ENCODE results near the gene TIGAR. TPM values are rescaled to one million over a fixed set of nuclear protein-coding genes. Genes with fewer than 3 reads are reported as not detected.
A peak's percentile ranks its signal among the peaks of the same experiment; 100 is the strongest.

TIGAR gene
- total RNA-seq, 1 donor from 2014 or later: 18.1 TPM

DNA sequence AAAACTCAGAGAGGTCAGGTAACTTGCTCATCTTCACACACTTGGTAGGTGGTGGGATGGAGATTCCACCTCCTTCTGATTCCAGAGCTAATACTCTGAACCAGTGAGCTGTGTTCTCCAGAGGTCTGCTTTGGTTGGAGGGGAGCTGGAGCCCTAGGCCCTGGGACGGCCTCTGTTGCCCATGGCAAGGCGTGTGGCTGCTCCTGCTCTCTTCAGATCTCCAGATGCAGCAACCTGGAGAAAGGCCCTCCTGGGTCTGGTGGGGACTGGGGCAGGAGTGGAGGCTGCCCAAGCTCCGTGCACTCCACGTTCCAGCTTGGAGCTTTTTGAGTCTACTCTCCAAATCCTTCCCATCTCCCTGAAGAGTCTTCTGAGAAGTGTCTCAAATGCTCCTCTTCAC, 36.7 kb upstream of the TIGAR start:
- peaks cover 11% of the 10 kb centered on the region for H3K27me3 Mint-ChIP-seq (ENCODE audit: insufficient read depth, low read depth)
- H3K27ac Mint-ChIP-seq: no peak overlapping the region
- Histone ChIP-seq H3K9ac (no peak overlapping the region), H3K27ac (no peak overlapping the region), H3K9me3 (ENCODE audit: low read depth) (no peaks in the 10 kb centered on the region), H2AFZ (replicated peaks) (no peak overlapping the region), H3F3A (ENCODE audit: low read depth) (peaks cover 6% of the 10 kb centered on the region), H3K4me3 (no peak overlapping the region), H3K4me2 (no peak overlapping the region), H3K4me1 (peaks cover 18% of the 10 kb centered on the region), H3K36me3 (no peaks in the 10 kb centered on the region), H3K79me2 (ENCODE audit: low read depth) (peaks cover 22% of the 10 kb centered on the region), H4K20me1 (ENCODE audit: low read depth) (peaks cover 95% of the 10 kb centered on the region), H3K27me3 (no peaks in the 10 kb centered on the region)
- no peak for DNase-seq (ENCODE audit: low spot score)
- peaks cover 81% of the 10 kb centered on the region for H3K4me1 Mint-ChIP-seq
- no peak overlapping the region for H3K4me3 Mint-ChIP-seq
- H3K36me3 Mint-ChIP-seq: peaks cover 77% of the 10 kb centered on the region
- H3K9me3 Mint-ChIP-seq: no peaks in the 10 kb centered on the region
- TF ChIP-seq EZH2phosphoT487 (IDR thresholded peaks at IDR 0.05) (no peak), EZH2 (IDR thresholded peaks at IDR 0.05) (no peak)
- TF ChIP-seq, protein P1, sequence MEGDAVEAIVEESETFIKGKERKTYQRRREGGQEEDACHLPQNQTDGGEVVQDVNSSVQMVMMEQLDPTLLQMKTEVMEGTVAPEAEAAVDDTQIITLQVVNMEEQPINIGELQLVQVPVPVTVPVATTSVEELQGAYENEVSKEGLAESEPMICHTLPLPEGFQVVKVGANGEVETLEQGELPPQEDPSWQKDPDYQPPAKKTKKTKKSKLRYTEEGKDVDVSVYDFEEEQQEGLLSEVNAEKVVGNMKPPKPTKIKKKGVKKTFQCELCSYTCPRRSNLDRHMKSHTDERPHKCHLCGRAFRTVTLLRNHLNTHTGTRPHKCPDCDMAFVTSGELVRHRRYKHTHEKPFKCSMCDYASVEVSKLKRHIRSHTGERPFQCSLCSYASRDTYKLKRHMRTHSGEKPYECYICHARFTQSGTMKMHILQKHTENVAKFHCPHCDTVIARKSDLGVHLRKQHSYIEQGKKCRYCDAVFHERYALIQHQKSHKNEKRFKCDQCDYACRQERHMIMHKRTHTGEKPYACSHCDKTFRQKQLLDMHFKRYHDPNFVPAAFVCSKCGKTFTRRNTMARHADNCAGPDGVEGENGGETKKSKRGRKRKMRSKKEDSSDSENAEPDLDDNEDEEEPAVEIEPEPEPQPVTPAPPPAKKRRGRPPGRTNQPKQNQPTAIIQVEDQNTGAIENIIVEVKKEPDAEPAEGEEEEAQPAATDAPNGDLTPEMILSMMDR (IDR thresholded peaks at IDR 0.05): no peak

DNA sequence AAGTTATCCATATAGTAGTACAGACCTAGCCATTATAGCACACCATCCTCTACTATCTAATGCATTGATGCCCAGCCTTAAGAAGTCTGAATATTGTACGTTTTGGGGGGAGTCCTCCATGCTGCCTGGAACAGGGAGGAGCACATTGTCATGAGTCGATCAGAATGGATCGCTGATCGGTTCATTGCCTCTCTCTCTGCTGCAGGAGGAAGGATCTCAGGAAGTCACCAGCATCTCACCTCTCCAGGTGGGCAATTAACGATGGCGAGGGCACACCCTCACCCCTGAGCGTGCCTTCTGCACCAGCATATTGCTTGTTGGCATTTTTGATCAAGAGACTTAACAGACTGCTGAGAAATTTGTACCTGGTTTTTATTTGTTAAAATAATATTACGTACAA, 35.9 kb upstream of the TIGAR start:
- H3K27me3 ChIP-seq: no peaks in the 10 kb centered on the region
- no peak overlapping the region for H3K27ac ChIP-seq
- no peak overlapping the region for H2AFZ ChIP-seq (replicated peaks)
- Mint-ChIP-seq H3K4me1 (peaks cover 77% of the 10 kb centered on the region), H3K4me3 (no peak overlapping the region), H3K9me3 (no peaks in the 10 kb centered on the region), H3K27ac (no peak overlapping the region), H3K27me3 (ENCODE audit: insufficient read depth, low read depth) (peaks cover 11% of the 10 kb centered on the region), H3K36me3 (peaks cover 73% of the 10 kb centered on the region)
- no peak overlapping the region for H3K4me3 ChIP-seq
- peaks cover 23% of the 10 kb centered on the region for H3K4me1 ChIP-seq
- peaks cover 95% of the 10 kb centered on the region for H4K20me1 ChIP-seq (ENCODE audit: low read depth)
- H3K36me3 ChIP-seq: no peaks in the 10 kb centered on the region
- TF ChIP-seq EZH2 (IDR thresholded peaks at IDR 0.05): no peak
- no peak for TF ChIP-seq EZH2phosphoT487 (IDR thresholded peaks at IDR 0.05)
- TF ChIP-seq, protein P1 (IDR thresholded peaks at IDR 0.05): no peak
- H3F3A ChIP-seq (ENCODE audit: low read depth): peaks cover 10% of the 10 kb centered on the region
- DNase-seq (ENCODE audit: low spot score): no peak
- no peak overlapping the region for H3K9ac ChIP-seq
- no peak overlapping the region for H3K4me2 ChIP-seq
- peaks cover 14% of the 10 kb centered on the region for H3K79me2 ChIP-seq (ENCODE audit: low read depth)
- no peaks in the 10 kb centered on the region for H3K9me3 ChIP-seq (ENCODE audit: low read depth)

DNA sequence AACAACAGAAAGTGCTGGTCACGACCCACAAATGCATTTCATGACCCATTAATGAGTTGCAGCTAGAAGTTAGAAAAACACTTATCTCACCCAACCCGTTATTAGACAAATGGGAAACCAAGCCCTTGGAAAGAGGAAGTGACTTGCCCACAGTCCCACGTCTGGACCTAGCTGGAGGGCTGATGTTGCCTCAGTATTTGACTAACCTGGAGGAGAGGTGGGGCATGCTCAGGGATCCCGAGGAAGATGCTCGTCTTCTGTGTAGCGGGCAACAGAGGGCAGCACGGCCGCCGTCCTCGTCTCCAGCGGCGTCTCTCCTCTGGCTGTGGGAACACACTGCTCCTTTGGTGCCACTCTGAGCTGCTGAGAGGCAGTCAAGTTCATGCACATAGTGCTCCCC, 34.8 kb upstream of the TIGAR start:
- Histone ChIP-seq H2AFZ (replicated peaks) (no peak overlapping the region), H3K79me2 (ENCODE audit: low read depth) (peaks cover 22% of the 10 kb centered on the region), H3K4me2 (no peak overlapping the region), H3K9ac (no peak overlapping the region), H3K4me3 (no peak overlapping the region), H4K20me1 (ENCODE audit: low read depth) (peaks cover 93% of the 10 kb centered on the region), H3F3A (ENCODE audit: low read depth) (peaks cover 10% of the 10 kb centered on the region), H3K9me3 (ENCODE audit: low read depth) (no peaks in the 10 kb centered on the region), H3K27me3 (no peaks in the 10 kb centered on the region), H3K36me3 (no peaks in the 10 kb centered on the region), H3K4me1 (peaks cover 20% of the 10 kb centered on the region), H3K27ac (no peak overlapping the region)
- Mint-ChIP-seq H3K36me3 (peaks cover 77% of the 10 kb centered on the region), H3K4me1 (peaks cover 78% of the 10 kb centered on the region), H3K27me3 (ENCODE audit: insufficient read depth, low read depth) (peaks cover 9% of the 10 kb centered on the region), H3K4me3 (no peak overlapping the region), H3K9me3 (no peaks in the 10 kb centered on the region), H3K27ac (peak overlapping the region; percentile 72)
- no peak for DNase-seq (ENCODE audit: low spot score)
- TF ChIP-seq EZH2phosphoT487 (IDR thresholded peaks at IDR 0.05) (no peak), EZH2 (IDR thresholded peaks at IDR 0.05) (no peak)
- TF ChIP-seq, protein P1 (IDR thresholded peaks at IDR 0.05): no peak

All from neural progenitor cell (in vitro differentiated cells).